OCI-LY3 (cell line): ENCODE results near the gene DAO.

Experiments
- CTCF ChIP-seq: fragments of 200-600, 300-600 bp; sonication (generic); IDR thresholded peaks from 2 replicates; pipeline ENCODE4 v1.5.1; 2014; ENCODE audit warnings: antibody characterized with exemption, low read length, low read depth
- EZH2phosphoT487 ChIP-seq: fragments of 200-600 bp; shearing (Covaris generic); IDR thresholded peaks from 2 replicates; pipeline ENCODE4 v1.6.1; 2018; ENCODE audit warnings: antibody characterized with exemption, mixed run types, low read depth

GRCh38 chr12:108859923-108860291 lies 20.0 kb upstream of the DAO start:
- TF ChIP-seq CTCF (no peak), EZH2phosphoT487 (no peak)
